ENCODE measurements around the gene LMO7.
"Not testable (repeated sequence)": the region's sequence is repeated elsewhere in the genome, so short reads cannot be mapped to it uniquely, and the experiment has no call there.

LMO7 gene

GRCh38 chr13:75792526-75793187 lies 156.5 kb downstream of the LMO7 start:
- Histone ChIP-seq H2BK120ac (ENCODE audit: insufficient read depth, low read length, poor library complexity) (no peak overlapping the region), H4K8ac (ENCODE audit: low read depth, low read length) (no peak overlapping the region), H3K4me3 (ENCODE audit: low read depth, low read length) (no peak overlapping the region), H3K4ac (ENCODE audit: low read depth, low read length) (no peak overlapping the region), H3K27ac (ENCODE audit: low read depth, low read length) (peak overlapping the region; percentile 27), H2BK5ac (ENCODE audit: low read depth, low read length, poor library complexity) (no peak overlapping the region), H3K18ac (ENCODE audit: low read length) (no peak overlapping the region), H3K79me1 (ENCODE audit: low read length) (peaks cover 2% of the 10 kb centered on the region), H4K91ac (ENCODE audit: low read depth, low read length) (no peak overlapping the region), H3K9me3 (ENCODE audit: insufficient read depth, low read depth, low read length) (no peaks in the 10 kb centered on the region), H2AFZ (ENCODE audit: insufficient read depth, low read length, poor library complexity) (no peak overlapping the region), H2AK5ac (ENCODE audit: low read length) (no peak overlapping the region), H3K36me3 (ENCODE audit: control insufficient read depth in 1 of 2, insufficient read depth in 2 of 2, low read length in 2 of 2) (no peaks in the 10 kb centered on the region), H2BK12ac (ENCODE audit: low read length) (no peak overlapping the region), H3K4me2 (ENCODE audit: low read length) (no peak overlapping the region), H3K4me1 (ENCODE audit: control insufficient read depth in 1 of 2, insufficient read depth in 2 of 2, low read length in 2 of 2) (peaks cover 2 to 14% of the 10 kb centered on the region in 2 experiments), H4K12ac (ENCODE audit: low read depth, low read length) (no peak overlapping the region), H3K23ac (ENCODE audit: low read length) (no peak overlapping the region), H3K14ac (ENCODE audit: low read length) (no peak overlapping the region), H3K9ac (ENCODE audit: low read length) (no peak overlapping the region), H3K27me3 (ENCODE audit: insufficient read depth, low read length) (no peaks in the 10 kb centered on the region), H3K79me2 (ENCODE audit: control insufficient read depth, insufficient read depth, low read length, poor library complexity) (no peaks in the 10 kb centered on the region)
- no CpG with 5 or more reads among the region's 3 CpGs for WGBS (ENCODE audit: extremely low coverage, insufficient coverage, insufficient read length)
- peak; percentile 76 to 91 for DNase-seq

- H2BK120ac ChIP-seq (ENCODE audit: insufficient read depth, low read length, poor library complexity); H2BK5ac ChIP-seq (ENCODE audit: low read depth, low read length, poor library complexity); H3K4me3 ChIP-seq (ENCODE audit: low read depth, low read length); H3K9ac ChIP-seq (ENCODE audit: low read length); H3K9me3 ChIP-seq (ENCODE audit: insufficient read depth, low read depth, low read length); H3K4ac ChIP-seq (ENCODE audit: low read depth, low read length); H4K12ac ChIP-seq (ENCODE audit: low read depth, low read length); H3K27me3 ChIP-seq (ENCODE audit: insufficient read depth, low read length); H3K79me2 ChIP-seq (ENCODE audit: control insufficient read depth, insufficient read depth, low read length, poor library complexity); H3K23ac ChIP-seq (ENCODE audit: low read length); H3K14ac ChIP-seq (ENCODE audit: low read length); H2AK5ac ChIP-seq (ENCODE audit: low read length); H2BK12ac ChIP-seq (ENCODE audit: low read length); H3K4me2 ChIP-seq (ENCODE audit: low read length); H2AFZ ChIP-seq (ENCODE audit: insufficient read depth, low read length, poor library complexity); H3K18ac ChIP-seq (ENCODE audit: low read length); H3K79me1 ChIP-seq (ENCODE audit: low read length); H3K36me3 ChIP-seq (ENCODE audit: control insufficient read depth in 1 of 2, insufficient read depth in 2 of 2, low read length in 2 of 2): not testable (repeated sequence)
- Histone ChIP-seq H3K27ac (ENCODE audit: low read depth, low read length) (peak overlapping the region; percentile 27), H4K8ac (ENCODE audit: low read depth, low read length) (peak overlapping the region; percentile 28), H4K91ac (ENCODE audit: low read depth, low read length) (peak overlapping the region; percentile 6), H3K4me1 (ENCODE audit: control insufficient read depth in 1 of 2, insufficient read depth in 2 of 2, low read length in 2 of 2) (peaks cover 2 to 14% of the 10 kb centered on the region in 2 experiments)
- no CpG with 5 or more reads among the region's 9 CpGs for WGBS (ENCODE audit: extremely low coverage, insufficient coverage, insufficient read length)
- peak in 1 of 2 donors; percentile 39 for DNase-seq
These were observed 157.0 kb downstream of the LMO7 start for GRCh38 chr13:75793188-75793567.

- H3K79me2 ChIP-seq (ENCODE audit: control insufficient read depth, insufficient read depth, low read length, poor library complexity): no peaks in the 10 kb centered on the region
These were observed 158.5 kb downstream of the LMO7 start for GRCh38 chr13:75794663-75795062.

GRCh38 chr13:75795274-75795673 lies 159.1 kb downstream of the LMO7 start:
- H3K27ac ChIP-seq (ENCODE audit: low read depth, low read length): no peak overlapping the region
- H3K14ac ChIP-seq (ENCODE audit: low read length): no peak overlapping the region
- no peak overlapping the region for H3K18ac ChIP-seq (ENCODE audit: low read length)
- peaks cover 2% of the 10 kb centered on the region for H3K79me1 ChIP-seq (ENCODE audit: low read length)
- H3K79me2 ChIP-seq (ENCODE audit: control insufficient read depth, insufficient read depth, low read length, poor library complexity): no peaks in the 10 kb centered on the region
- no peak overlapping the region for H2BK5ac ChIP-seq (ENCODE audit: low read depth, low read length, poor library complexity)
- no peak overlapping the region for H4K8ac ChIP-seq (ENCODE audit: low read depth, low read length)
- H2AFZ ChIP-seq (ENCODE audit: insufficient read depth, low read length, poor library complexity): no peak overlapping the region
- H3K4me2 ChIP-seq (ENCODE audit: low read length): no peak overlapping the region
- no peak overlapping the region for H4K12ac ChIP-seq (ENCODE audit: low read depth, low read length)
- H3K9ac ChIP-seq (ENCODE audit: low read length): no peak overlapping the region
- no peaks in the 10 kb centered on the region for H3K36me3 ChIP-seq (ENCODE audit: control insufficient read depth in 1 of 2, insufficient read depth in 2 of 2, low read length in 2 of 2)
- H3K9me3 ChIP-seq (ENCODE audit: insufficient read depth, low read depth, low read length): no peaks in the 10 kb centered on the region
- H4K91ac ChIP-seq (ENCODE audit: low read depth, low read length): no peak overlapping the region
- no peak overlapping the region for H2BK120ac ChIP-seq (ENCODE audit: insufficient read depth, low read length, poor library complexity)
- no peak overlapping the region for H3K23ac ChIP-seq (ENCODE audit: low read length)
- no peak overlapping the region for H2BK12ac ChIP-seq (ENCODE audit: low read length)
- peaks cover 0 to 9% of the 10 kb centered on the region in 2 experiments for H3K4me1 ChIP-seq (ENCODE audit: control insufficient read depth in 1 of 2, insufficient read depth in 2 of 2, low read length in 2 of 2)
- H3K4ac ChIP-seq (ENCODE audit: low read depth, low read length): no peak overlapping the region
- no peak for DNase-seq
- no peaks in the 10 kb centered on the region for H3K27me3 ChIP-seq (ENCODE audit: insufficient read depth, low read length)
- H3K4me3 ChIP-seq (ENCODE audit: low read depth, low read length): no peak overlapping the region
- H2AK5ac ChIP-seq (ENCODE audit: low read length): no peak overlapping the region
- no CpG with 5 or more reads among the region's 2 CpGs for WGBS (ENCODE audit: extremely low coverage, insufficient coverage, insufficient read length)

More at GRCh38 chr13:75794663-75795062, 158.5 kb downstream of the LMO7 start:
- no peaks in the 10 kb centered on the region for H3K27me3 ChIP-seq (ENCODE audit: insufficient read depth, low read length)
- no peak overlapping the region for H3K23ac ChIP-seq (ENCODE audit: low read length)
- no peaks in the 10 kb centered on the region for H3K9me3 ChIP-seq (ENCODE audit: insufficient read depth, low read depth, low read length)
- H3K18ac ChIP-seq (ENCODE audit: low read length): no peak overlapping the region
- no peak overlapping the region for H2BK12ac ChIP-seq (ENCODE audit: low read length)
- no peak overlapping the region for H3K4me3 ChIP-seq (ENCODE audit: low read depth, low read length)
- H3K79me1 ChIP-seq (ENCODE audit: low read length): peaks cover 2% of the 10 kb centered on the region
- no peak overlapping the region for H2AFZ ChIP-seq (ENCODE audit: insufficient read depth, low read length, poor library complexity)
- no peak overlapping the region for H3K27ac ChIP-seq (ENCODE audit: low read depth, low read length)
- H3K4ac ChIP-seq (ENCODE audit: low read depth, low read length): no peak overlapping the region
- H2BK5ac ChIP-seq (ENCODE audit: low read depth, low read length, poor library complexity): no peak overlapping the region
- no peak overlapping the region for H4K8ac ChIP-seq (ENCODE audit: low read depth, low read length)
- H2BK120ac ChIP-seq (ENCODE audit: insufficient read depth, low read length, poor library complexity): no peak overlapping the region
- H4K91ac ChIP-seq (ENCODE audit: low read depth, low read length): no peak overlapping the region
- H3K14ac ChIP-seq (ENCODE audit: low read length): no peak overlapping the region
- no peak overlapping the region for H3K9ac ChIP-seq (ENCODE audit: low read length)
- H3K4me2 ChIP-seq (ENCODE audit: low read length): no peak overlapping the region
- H4K12ac ChIP-seq (ENCODE audit: low read depth, low read length): no peak overlapping the region
- no peaks in the 10 kb centered on the region for H3K36me3 ChIP-seq (ENCODE audit: control insufficient read depth in 1 of 2, insufficient read depth in 2 of 2, low read length in 2 of 2)
- H2AK5ac ChIP-seq (ENCODE audit: low read length): no peak overlapping the region
- no peak for DNase-seq
- peaks cover 0 to 9% of the 10 kb centered on the region in 2 experiments for H3K4me1 ChIP-seq (ENCODE audit: control insufficient read depth in 1 of 2, insufficient read depth in 2 of 2, low read length in 2 of 2)
- no CpG with 5 or more reads among the region's 1 CpG for WGBS (ENCODE audit: extremely low coverage, insufficient coverage, insufficient read length)

Measured in trophoblast cell (in vitro differentiated cells and primary cell).